ENCODE data around the gene SEC14L5.

SEC14L5 gene

GRCh38 chr16:5012887-5013286, 54.8 kb downstream of the SEC14L5 start:
- ATAC-seq (ENCODE audit: low read depth) (no peak), DNase-seq (ENCODE audit: low spot score in 2 of 2) (no peak)
- H3K4me1 Mint-ChIP-seq: no peaks in the 10 kb centered on the region
- H3K27ac Mint-ChIP-seq: no peak overlapping the region
- H3K9me3 Mint-ChIP-seq: no peaks in the 10 kb centered on the region
- no peaks in the 10 kb centered on the region for H3K36me3 Mint-ChIP-seq
- no peak overlapping the region for H3K4me3 Mint-ChIP-seq
- H3K27me3 Mint-ChIP-seq: peaks cover 17% of the 10 kb centered on the region

GRCh38 chr16:5015351-5015750, 57.2 kb downstream of the SEC14L5 start:
- H3K4me1 Mint-ChIP-seq: no peaks in the 10 kb centered on the region
- no peak overlapping the region for H3K27ac Mint-ChIP-seq
- H3K27me3 Mint-ChIP-seq: peaks cover 12% of the 10 kb centered on the region
- no peaks in the 10 kb centered on the region for H3K9me3 Mint-ChIP-seq
- H3K4me3 Mint-ChIP-seq: no peak overlapping the region
- no peak for ATAC-seq (ENCODE audit: low read depth)
- H3K36me3 Mint-ChIP-seq: no peaks in the 10 kb centered on the region
- DNase-seq (ENCODE audit: low spot score in 2 of 2): no peak

- Mint-ChIP-seq H3K9me3 (no peaks in the 10 kb centered on the region), H3K36me3 (no peaks in the 10 kb centered on the region), H3K27me3 (peaks cover 8% of the 10 kb centered on the region), H3K4me1 (no peaks in the 10 kb centered on the region), H3K27ac (no peak overlapping the region), H3K4me3 (no peak overlapping the region)
- no peak for ATAC-seq (ENCODE audit: low read depth)
- no peak for DNase-seq (ENCODE audit: low spot score in 2 of 2)
Measured at GRCh38 chr16:5015887-5016286, 57.8 kb downstream of the SEC14L5 start.

- H3K27ac Mint-ChIP-seq: no peak overlapping the region
- H3K4me3 Mint-ChIP-seq: no peak overlapping the region
- H3K4me1 Mint-ChIP-seq: no peaks in the 10 kb centered on the region
- H3K9me3 Mint-ChIP-seq: no peaks in the 10 kb centered on the region
- no peaks in the 10 kb centered on the region for H3K36me3 Mint-ChIP-seq
- ATAC-seq (ENCODE audit: low read depth) (no peak), DNase-seq (ENCODE audit: low spot score in 2 of 2) (no peak)
- H3K27me3 Mint-ChIP-seq: peaks cover 6% of the 10 kb centered on the region
Measured at GRCh38 chr16:5016967-5017677, 59.0 kb downstream of the SEC14L5 start.

DNA sequence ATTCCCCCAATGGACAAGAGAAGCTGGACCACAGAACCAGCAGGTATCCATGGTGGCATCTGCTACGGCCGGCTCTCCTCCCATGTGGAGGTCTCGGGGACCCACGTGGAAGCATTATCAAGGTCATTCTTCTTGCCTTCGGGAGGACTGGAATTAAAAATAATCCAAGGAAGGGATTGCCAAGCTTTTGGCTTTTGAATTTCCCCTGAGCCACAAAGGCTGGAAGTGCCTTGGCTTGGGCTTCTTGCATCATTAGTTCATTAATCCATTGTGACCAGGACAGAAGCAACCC, 59.5 kb downstream of the SEC14L5 start:
- H3K36me3 Mint-ChIP-seq: no peaks in the 10 kb centered on the region
- peaks cover 6% of the 10 kb centered on the region for H3K27me3 Mint-ChIP-seq
- H3K4me3 Mint-ChIP-seq: no peak overlapping the region
- no peaks in the 10 kb centered on the region for H3K9me3 Mint-ChIP-seq
- no peak overlapping the region for H3K27ac Mint-ChIP-seq
- ATAC-seq (ENCODE audit: low read depth): no peak
- no peak for DNase-seq (ENCODE audit: low spot score in 2 of 2)
- H3K4me1 Mint-ChIP-seq: no peaks in the 10 kb centered on the region

DNA sequence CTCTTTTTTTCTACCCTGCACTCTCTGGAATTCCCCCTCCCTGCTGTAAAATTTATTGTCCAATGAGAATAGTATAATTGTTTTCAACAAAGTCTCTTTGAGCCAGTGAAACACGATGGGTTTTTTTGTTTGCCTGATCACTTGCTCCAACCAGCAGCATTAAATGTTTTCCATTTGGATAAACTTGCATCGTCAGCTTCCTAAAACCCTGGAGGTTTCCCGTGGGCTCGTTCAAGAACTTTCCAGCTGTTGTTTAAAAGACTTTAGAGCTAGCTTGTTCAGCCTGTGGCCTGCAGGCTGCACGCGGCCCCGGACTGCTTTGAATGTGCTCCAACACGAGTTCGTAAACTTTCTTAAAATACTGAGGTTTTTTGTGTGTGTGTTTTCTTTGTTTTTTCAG, 60.7 kb downstream of the SEC14L5 start:
- Mint-ChIP-seq H3K27me3 (peaks cover 5% of the 10 kb centered on the region), H3K4me3 (no peak overlapping the region), H3K4me1 (no peaks in the 10 kb centered on the region), H3K9me3 (no peaks in the 10 kb centered on the region), H3K36me3 (no peaks in the 10 kb centered on the region), H3K27ac (no peak overlapping the region)
- ATAC-seq (ENCODE audit: low read depth) (no peak), DNase-seq (ENCODE audit: low spot score in 2 of 2) (no peak)

DNA sequence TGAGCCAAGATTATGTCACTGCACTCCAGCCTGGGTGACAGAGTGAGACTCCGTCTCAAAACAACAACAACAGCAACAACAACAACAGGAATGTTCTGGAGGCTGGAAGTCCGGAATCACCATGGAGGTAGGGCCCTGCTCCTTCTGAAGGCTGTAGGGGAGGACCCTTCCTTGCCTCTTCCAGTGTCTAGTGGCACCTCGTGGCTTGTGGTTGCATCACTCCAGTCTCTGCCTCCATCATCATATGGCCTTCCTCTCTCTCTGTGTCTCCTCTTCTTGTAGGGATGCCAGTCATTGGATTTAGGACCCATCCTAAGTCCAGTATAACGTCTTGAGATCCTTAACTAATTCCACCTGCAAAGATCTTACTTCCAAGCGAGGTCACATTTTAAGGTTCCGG, 61.6 kb downstream of the SEC14L5 start:
- no peak for ATAC-seq (ENCODE audit: low read depth)
- Mint-ChIP-seq H3K9me3 (no peaks in the 10 kb centered on the region), H3K4me3 (no peak overlapping the region), H3K27ac (no peak overlapping the region), H3K27me3 (peaks cover 2% of the 10 kb centered on the region), H3K36me3 (no peaks in the 10 kb centered on the region), H3K4me1 (no peaks in the 10 kb centered on the region)
- DNase-seq (ENCODE audit: low spot score in 2 of 2): no peak

- H3K27me3 Mint-ChIP-seq: peaks cover 2% of the 10 kb centered on the region
- H3K36me3 Mint-ChIP-seq: no peaks in the 10 kb centered on the region
- no peak overlapping the region for H3K27ac Mint-ChIP-seq
- DNase-seq (ENCODE audit: low spot score in 2 of 2) (no peak), ATAC-seq (ENCODE audit: low read depth) (no peak)
- H3K4me1 Mint-ChIP-seq: no peaks in the 10 kb centered on the region
- no peaks in the 10 kb centered on the region for H3K9me3 Mint-ChIP-seq
- H3K4me3 Mint-ChIP-seq: no peak overlapping the region
Measured at GRCh38 chr16:5020551-5020950, 62.4 kb downstream of the SEC14L5 start.

DNA sequence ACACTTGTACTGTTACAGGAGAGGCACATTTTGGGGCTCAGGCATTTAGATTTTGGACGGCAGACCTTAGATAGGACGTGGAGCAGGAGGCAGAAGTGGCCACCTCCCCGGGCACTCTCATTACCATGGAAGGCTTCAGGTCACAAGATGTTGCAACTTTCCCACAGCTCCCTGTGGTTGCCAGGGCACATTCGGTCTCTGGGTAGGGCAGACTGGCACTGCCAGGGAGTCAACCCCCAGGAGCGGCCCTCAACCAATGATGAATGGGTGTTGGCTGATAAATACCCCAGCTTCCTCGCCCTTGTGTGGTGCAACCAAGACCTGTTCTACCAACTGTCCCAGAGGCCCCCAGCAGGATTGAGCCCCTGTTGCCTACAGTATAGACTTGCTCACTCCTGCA, 64.4 kb downstream of the SEC14L5 start:
- no peak overlapping the region for H3K27ac Mint-ChIP-seq
- no peak for ATAC-seq (ENCODE audit: low read depth)
- H3K4me3 Mint-ChIP-seq: no peak overlapping the region
- no peaks in the 10 kb centered on the region for H3K9me3 Mint-ChIP-seq
- no peaks in the 10 kb centered on the region for H3K27me3 Mint-ChIP-seq
- DNase-seq (ENCODE audit: low spot score in 2 of 2): no peak
- H3K36me3 Mint-ChIP-seq: peaks cover 2% of the 10 kb centered on the region
- no peaks in the 10 kb centered on the region for H3K4me1 Mint-ChIP-seq

DNA sequence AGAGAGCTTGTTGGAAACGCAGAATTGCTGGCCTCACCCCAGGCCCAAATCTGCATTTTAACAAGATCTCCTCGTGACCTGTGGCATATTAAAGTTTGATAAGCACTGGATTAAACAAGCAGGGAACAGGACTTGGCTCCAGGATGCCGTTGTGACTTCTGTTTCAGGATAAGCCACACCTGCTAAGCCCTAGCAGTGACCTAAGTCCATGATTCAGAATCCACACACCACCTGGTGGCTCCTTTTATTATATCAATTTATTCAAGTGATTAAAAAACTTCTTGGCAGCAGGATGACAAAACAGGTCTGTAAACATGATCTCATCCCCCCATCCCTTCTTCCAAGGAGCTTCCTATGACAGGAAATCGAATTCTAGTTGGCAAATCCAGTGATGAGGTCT, 66.5 kb downstream of the SEC14L5 start:
- Mint-ChIP-seq H3K27me3 (no peaks in the 10 kb centered on the region), H3K4me3 (no peak overlapping the region), H3K4me1 (peaks cover 4% of the 10 kb centered on the region), H3K9me3 (no peaks in the 10 kb centered on the region), H3K36me3 (peaks cover 8% of the 10 kb centered on the region), H3K27ac (no peak overlapping the region)
- no peak for ATAC-seq (ENCODE audit: low read depth)
- no peak for DNase-seq (ENCODE audit: low spot score in 2 of 2)

- Mint-ChIP-seq H3K4me3 (no peak overlapping the region), H3K9me3 (no peaks in the 10 kb centered on the region), H3K27me3 (no peaks in the 10 kb centered on the region), H3K27ac (no peak overlapping the region), H3K36me3 (peaks cover 8% of the 10 kb centered on the region), H3K4me1 (peaks cover 4% of the 10 kb centered on the region)
- DNase-seq (ENCODE audit: low spot score in 2 of 2): no peak
- peak; percentile 37 for ATAC-seq (ENCODE audit: low read depth)
Measured at GRCh38 chr16:5025171-5025632, 67.1 kb downstream of the SEC14L5 start.

GRCh38 chr16:5026664-5027063, 68.5 kb downstream of the SEC14L5 start:
- Mint-ChIP-seq H3K9me3 (no peaks in the 10 kb centered on the region), H3K4me3 (no peak overlapping the region), H3K36me3 (peaks cover 9% of the 10 kb centered on the region), H3K27me3 (no peaks in the 10 kb centered on the region), H3K4me1 (peaks cover 4% of the 10 kb centered on the region), H3K27ac (peak overlapping the region; percentile 6)
- no peak for ATAC-seq (ENCODE audit: low read depth)
- DNase-seq (ENCODE audit: low spot score in 2 of 2): no peak

GRCh38 chr16:5027086-5027485, 69.0 kb downstream of the SEC14L5 start:
- ATAC-seq (ENCODE audit: low read depth): no peak
- H3K4me1 Mint-ChIP-seq: peaks cover 4% of the 10 kb centered on the region
- no peaks in the 10 kb centered on the region for H3K27me3 Mint-ChIP-seq
- no peak overlapping the region for H3K4me3 Mint-ChIP-seq
- peaks cover 9% of the 10 kb centered on the region for H3K36me3 Mint-ChIP-seq
- H3K9me3 Mint-ChIP-seq: no peaks in the 10 kb centered on the region
- no peak for DNase-seq (ENCODE audit: low spot score in 2 of 2)
- H3K27ac Mint-ChIP-seq: peak overlapping the region; percentile 6

- H3K4me1 Mint-ChIP-seq: peaks cover 6% of the 10 kb centered on the region
- no peak for ATAC-seq (ENCODE audit: low read depth)
- no peak for DNase-seq (ENCODE audit: low spot score in 2 of 2)
- no peaks in the 10 kb centered on the region for H3K9me3 Mint-ChIP-seq
- no peak overlapping the region for H3K27ac Mint-ChIP-seq
- no peaks in the 10 kb centered on the region for H3K27me3 Mint-ChIP-seq
- no peak overlapping the region for H3K4me3 Mint-ChIP-seq
- peaks cover 9% of the 10 kb centered on the region for H3K36me3 Mint-ChIP-seq
Measured at GRCh38 chr16:5027575-5028235, 69.6 kb downstream of the SEC14L5 start.

DNA sequence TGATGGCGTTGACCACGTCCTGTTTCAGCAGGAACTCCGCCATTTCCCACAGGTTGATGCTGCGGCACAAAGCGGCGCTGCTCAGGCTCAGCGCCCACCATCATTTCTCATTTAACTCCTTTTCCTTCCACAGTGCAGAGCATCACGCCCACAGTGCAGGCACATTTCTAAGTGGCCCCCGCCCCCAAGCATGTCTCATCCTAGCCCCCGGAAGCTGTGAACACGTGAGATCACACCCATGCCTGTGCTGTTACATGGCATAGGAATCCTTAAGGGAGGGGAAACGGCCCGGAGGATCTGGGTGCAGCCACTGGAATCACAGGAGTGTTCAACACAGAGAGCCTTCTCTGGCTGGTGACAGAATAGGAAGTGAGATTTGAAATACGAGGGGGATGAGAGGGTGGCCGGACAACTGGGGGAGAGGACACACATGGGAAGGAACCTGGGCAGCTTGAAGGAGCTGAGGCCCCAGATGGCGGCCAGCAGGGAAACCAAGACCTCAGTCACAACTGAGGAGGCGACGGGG, 70.9 kb downstream of the SEC14L5 start:
- peaks cover 10% of the 10 kb centered on the region for H3K4me1 Mint-ChIP-seq
- no peak overlapping the region for H3K27ac Mint-ChIP-seq
- H3K9me3 Mint-ChIP-seq: no peaks in the 10 kb centered on the region
- DNase-seq (ENCODE audit: low spot score in 2 of 2) (no peak), ATAC-seq (ENCODE audit: low read depth) (no peak)
- H3K4me3 Mint-ChIP-seq: no peak overlapping the region
- H3K36me3 Mint-ChIP-seq: peaks cover 9% of the 10 kb centered on the region
- no peaks in the 10 kb centered on the region for H3K27me3 Mint-ChIP-seq

All from memory B cell (primary cell).